HepG2 (cell line): Measurements from ENCODE around the gene ASPHD1. TPM values are rescaled to one million over a fixed set of nuclear protein-coding genes. Genes with fewer than 3 reads are reported as not detected.

Experiments used
- ATF7-NPFF ChIP-seq: sonication (generic); formaldehyde crosslinking; IDR thresholded peaks from 2 replicates; pipeline ENCODE4 v1.8.1; 2023; ENCODE audit warnings: mild to moderate bottlenecking, low read depth, missing genetic modification reagents, moderate library complexity
- DNMT1 ChIP-seq: sonication (generic); formaldehyde crosslinking; IDR thresholded peaks from 2 replicates; pipeline ENCODE4 v1.5.1; 2020; ENCODE audit warnings: mild to moderate bottlenecking, missing genetic modification reagents
- EZH2 ChIP-seq: conservative IDR thresholded peaks from 2 replicates; pipeline ENCODE4 v1.6.1; 2012; ENCODE audit warnings: mild to moderate bottlenecking, low read depth, low read length, moderate library complexity
- FOXA3 ChIP-seq: IDR thresholded peaks from 2 replicates; pipeline ENCODE4 v1.6.1; 2016; ENCODE audit warnings: missing genetic modification reagents, missing compliant biosample characterization
- MBD4 ChIP-seq: IDR thresholded peaks from 2 replicates; pipeline ENCODE4 v1.6.1; 2012; ENCODE audit warnings: low read length, inconsistent platforms, borderline replicate concordance
- MTERF4 ChIP-seq: sonication (generic); formaldehyde crosslinking; IDR thresholded peaks from 2 replicates; pipeline ENCODE4 v1.8.0; 2023; ENCODE audit warnings: mild to moderate bottlenecking, missing genetic modification reagents
- NFE2 ChIP-seq: sonication (generic); formaldehyde crosslinking; IDR thresholded peaks from 2 replicates; pipeline ENCODE4 v1.4.0; 2020; ENCODE audit warnings: missing genetic modification reagents
- PATZ1 ChIP-seq: sonication (generic); formaldehyde crosslinking; IDR thresholded peaks from 2 replicates; pipeline ENCODE4 v1.4.0; 2020; ENCODE audit warnings: missing genetic modification reagents
- PHF21A ChIP-seq: sonication (generic); formaldehyde crosslinking; IDR thresholded peaks from 2 replicates; pipeline ENCODE4 v1.5.0; 2020; ENCODE audit warnings: mild to moderate bottlenecking, missing genetic modification reagents
- PRPF4 ChIP-seq: fragments of 200-400 bp; formaldehyde crosslinking; IDR thresholded peaks from 2 replicates; pipeline ENCODE4 v1.6.1; 2016; ENCODE audit warnings: low read length, low read depth; ENCODE audit not compliant: poor library complexity, severe bottlenecking
- RBM22 ChIP-seq: fragments of 200-400 bp; formaldehyde crosslinking; optimal IDR thresholded peaks from 2 replicates; pipeline ENCODE3; 2017; ENCODE audit warnings: mild to moderate bottlenecking, low read length, moderate library complexity
- SETDB1 ChIP-seq: sonication (generic); formaldehyde crosslinking; IDR thresholded peaks from 2 replicates; pipeline ENCODE4 v1.5.1; 2020; ENCODE audit warnings: missing genetic modification reagents, mild to moderate bottlenecking, borderline replicate concordance
- SP2 ChIP-seq: sonication (generic); formaldehyde crosslinking; IDR thresholded peaks from 2 replicates; pipeline ENCODE4 v1.5.1; 2020; ENCODE audit warnings: mild to moderate bottlenecking, missing genetic modification reagents
- SPEN ChIP-seq: sonication (generic); formaldehyde crosslinking; IDR thresholded peaks from 2 replicates; pipeline ENCODE4 v1.5.1; 2020; ENCODE audit warnings: low read depth, mild to moderate bottlenecking, missing genetic modification reagents
- ZBTB4 ChIP-seq: sonication (generic); formaldehyde crosslinking; IDR thresholded peaks from 2 replicates; pipeline ENCODE4 v1.4.0; 2020; ENCODE audit warnings: missing genetic modification reagents, mild to moderate bottlenecking, borderline replicate concordance
- ZFP36L2 ChIP-seq: sonication (generic); formaldehyde crosslinking; IDR thresholded peaks from 2 replicates; pipeline ENCODE4 v1.4.0; 2020; ENCODE audit warnings: missing genetic modification reagents
- ZNF317 ChIP-seq: sonication (generic); formaldehyde crosslinking; IDR thresholded peaks from 2 replicates; pipeline ENCODE4 v1.5.0; 2020; ENCODE audit warnings: mild to moderate bottlenecking, missing genetic modification reagents
- ZNF644 ChIP-seq: IDR thresholded peaks from 2 replicates; pipeline ENCODE4 v1.6.1; 2016; ENCODE audit warnings: low read depth
- ZNF660 ChIP-seq: sonication (generic); formaldehyde crosslinking; IDR thresholded peaks from 2 replicates; pipeline ENCODE4 v1.5.1; 2020; ENCODE audit warnings: mild to moderate bottlenecking, low read depth, missing genetic modification reagents, borderline replicate concordance
- ZNF704 ChIP-seq: sonication (generic); formaldehyde crosslinking; IDR thresholded peaks from 2 replicates; pipeline ENCODE4 v1.8.1; 2023; ENCODE audit warnings: mild to moderate bottlenecking, inconsistent platforms, moderate library complexity, missing genetic modification reagents, borderline replicate concordance
- polyA plus RNA-seq, 8 experiments: library from polyadenylated mRNA; depleted of rRNA in 3 of 8; stranded (reverse) in 7 of 8; unstranded in 1 of 8; fragments of >200 nt; fragmentation: Illumina TruSeq in 4 of 8; extraction: Trizol in 4 of 8; gene quantifications; 2 replicates each; pipeline versions ENCODE4 v1.2.1 to v1.2.3, GENCODE V29; 2011 to 2016; ENCODE audit warnings: low read depth in 4 of 8, missing spikeins in 1 of 8, mixed read lengths in 1 of 8; ENCODE audit not compliant: insufficient read depth in 1 of 8
- total RNA-seq, 5 experiments: library from RNA; depleted of rRNA; stranded (reverse); fragments of >200 nt; fragmentation: Illumina TruSeq; extraction: Trizol; gene quantifications; 2 replicates each; pipeline ENCODE4 v1.2.3, GENCODE V29; 2016; ENCODE audit warnings: low read depth in 1 of 5
- TF ChIP-seq, protein P1 (sequence below): sonication (generic); formaldehyde crosslinking; conservative IDR thresholded peaks from 2 replicates; pipeline ENCODE4 v1.4.0; 2020; ENCODE audit warnings: missing genetic modification reagents

Gene ASPHD1
- total and polyA plus RNA-seq, 2 of the 13 experiments (the other 11 are each of a cell fraction or from before 2014, with no cell fraction given), result 13.1 to 19.7 TPM

DNA sequence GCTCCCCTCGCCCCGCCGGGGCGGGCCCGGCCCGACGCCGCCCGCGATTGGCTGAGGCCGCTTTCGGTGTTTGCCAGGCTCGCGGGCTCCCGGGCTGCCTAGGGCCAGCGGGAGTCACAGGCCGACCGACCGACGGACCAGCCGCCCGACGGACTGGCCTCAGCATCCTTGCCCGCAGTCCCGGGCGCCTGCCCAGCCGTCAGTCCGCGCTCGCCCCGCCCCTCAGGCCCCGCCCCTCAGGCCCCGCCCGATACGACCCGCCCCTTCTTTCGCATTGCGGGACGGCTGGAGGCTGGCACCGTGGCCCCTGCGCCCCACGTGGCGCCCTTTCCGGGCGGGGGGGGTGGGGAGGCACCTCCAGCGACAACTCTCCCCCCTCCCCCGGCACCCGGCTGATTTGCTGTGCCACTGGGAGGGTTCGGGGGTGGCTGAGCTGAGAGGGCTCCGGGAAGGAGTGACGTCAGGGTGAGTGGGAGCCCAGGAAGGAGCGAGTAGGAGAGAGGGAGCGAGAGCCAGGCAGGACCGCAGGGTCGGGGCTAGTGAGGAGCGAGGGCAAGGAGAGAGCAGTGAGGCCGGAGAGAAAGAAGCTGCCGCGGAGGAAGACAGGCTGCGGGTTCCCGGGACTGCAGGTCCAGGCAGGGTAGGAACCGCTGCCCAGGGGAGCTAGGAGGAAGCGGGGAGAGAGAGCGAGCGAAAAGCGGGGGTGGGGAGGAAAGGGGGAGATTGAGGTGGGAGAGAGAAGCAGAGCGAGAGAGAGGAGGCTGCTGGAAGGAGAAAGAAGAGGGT, at the start of gene ASPHD1 (continued):
- TF ChIP-seq NFE2 (no peak), SPEN (CRISPR knock-in tag) (no peak), EZH2 (no peak), ZNF644 (no peak), PATZ1 (CRISPR knock-in tag) (peak; percentile 99), MTERF4 (CRISPR knock-in tag) (peak; percentile 97), ZNF317 (no peak), PRPF4 (no peak), DNMT1 (no peak), ZNF704 (CRISPR knock-in tag) (no peak; the same call in 1 of the 2 replicates), RBM22 (no peak), MBD4 (no peak), ZBTB4 (CRISPR knock-in tag) (no peak), SP2 (CRISPR knock-in tag) (peak; percentile 40; the same call in 1 of the 2 replicates), ATF7-NPFF (CRISPR knock-in tag) (peak; percentile 93), ZFP36L2 (CRISPR knock-in tag) (no peak), ZNF660 (no peak), PHF21A (CRISPR knock-in tag) (no peak; the same call in 1 of the 2 replicates), FOXA3 (no peak), SETDB1 (CRISPR knock-in tag) (no peak)
- TF ChIP-seq, protein P1, sequence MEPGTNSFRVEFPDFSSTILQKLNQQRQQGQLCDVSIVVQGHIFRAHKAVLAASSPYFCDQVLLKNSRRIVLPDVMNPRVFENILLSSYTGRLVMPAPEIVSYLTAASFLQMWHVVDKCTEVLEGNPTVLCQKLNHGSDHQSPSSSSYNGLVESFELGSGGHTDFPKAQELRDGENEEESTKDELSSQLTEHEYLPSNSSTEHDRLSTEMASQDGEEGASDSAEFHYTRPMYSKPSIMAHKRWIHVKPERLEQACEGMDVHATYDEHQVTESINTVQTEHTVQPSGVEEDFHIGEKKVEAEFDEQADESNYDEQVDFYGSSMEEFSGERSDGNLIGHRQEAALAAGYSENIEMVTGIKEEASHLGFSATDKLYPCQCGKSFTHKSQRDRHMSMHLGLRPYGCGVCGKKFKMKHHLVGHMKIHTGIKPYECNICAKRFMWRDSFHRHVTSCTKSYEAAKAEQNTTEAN (CRISPR knock-in tag), result peak; percentile 98; the same call in 1 of the 2 replicates
